SK-N-SH treated with all-trans-retinoic acid at 6 μM for 48 hours (cell line): ENCODE measurements around the gene TKTL1.

ENCODE experiments used
- ATAC-seq: fragments of 200-7000 bp; cut with Tn5 transposase; 3 replicates; pipeline ENCODE4 v1.9.1; 2020; ENCODE audit warnings: mild to moderate bottlenecking, moderate library complexity
- ARNTL ChIP-seq: fragments of 450-650 bp; formaldehyde crosslinking; IDR thresholded peaks from 2 replicates; pipeline ENCODE4 v1.5.0; 2020; ENCODE audit warnings: low read depth, mild to moderate bottlenecking, moderate library complexity, borderline replicate concordance
- BACH2 ChIP-seq: fragments of 250-450 bp; sonication (Bioruptor Pico); IDR thresholded peaks from 2 replicates; pipeline ENCODE4 v1.9.0; 2021; ENCODE audit warnings: mild to moderate bottlenecking, borderline replicate concordance
- CSDC2 ChIP-seq: fragments of 250-450 bp; sonication (Bioruptor Pico); IDR thresholded peaks from 2 replicates; pipeline ENCODE4 v1.5.0; 2020; ENCODE audit warnings: mild to moderate bottlenecking, moderate library complexity
- ESRRG ChIP-seq: fragments of 250-450 bp; sonication (Bioruptor Pico); IDR thresholded peaks from 2 replicates; pipeline ENCODE4 v1.6.1; 2021; ENCODE audit warnings: mild to moderate bottlenecking
- GLIS3 ChIP-seq: fragments of 250-450 bp; sonication (Bioruptor Pico); IDR thresholded peaks from 2 replicates; pipeline ENCODE4 v1.5.0; 2020; ENCODE audit warnings: mild to moderate bottlenecking, moderate library complexity
- ISL1 ChIP-seq: fragments of 250-450 bp; sonication (Bioruptor Pico); IDR thresholded peaks from 2 replicates; pipeline ENCODE4 v2.1.2; 2022; ENCODE audit warnings: mild to moderate bottlenecking, moderate library complexity
- OSR1 ChIP-seq: fragments of 250-450 bp; sonication (Bioruptor Pico); IDR thresholded peaks from 2 replicates; pipeline ENCODE4 v1.8.0; 2022; ENCODE audit warnings: moderate library complexity, mild to moderate bottlenecking, inconsistent platforms
- PPARA ChIP-seq: fragments of 250-450 bp; sonication (Bioruptor Pico); IDR thresholded peaks from 2 replicates; pipeline ENCODE4 v1.5.0; 2020; ENCODE audit warnings: mild to moderate bottlenecking, borderline replicate concordance
- RARB ChIP-seq: fragments of 250-450 bp; sonication (Bioruptor Pico); IDR thresholded peaks from 2 replicates; pipeline ENCODE4 v1.8.0; 2021; ENCODE audit warnings: mild to moderate bottlenecking, moderate library complexity
- SNAI2 ChIP-seq: fragments of 250-450 bp; sonication (Bioruptor Pico); IDR thresholded peaks from 2 replicates; pipeline ENCODE4 v1.5.0; 2020; ENCODE audit warnings: mild to moderate bottlenecking, moderate library complexity
- TCF4 ChIP-seq: fragments of 250-450 bp; sonication (Bioruptor Pico); IDR thresholded peaks from 2 replicates; pipeline ENCODE4 v1.8.0; 2021; ENCODE audit warnings: mild to moderate bottlenecking, moderate library complexity, borderline replicate concordance
- ZC3H10 ChIP-seq: fragments of 250-450 bp; sonication (Bioruptor Pico); IDR thresholded peaks from 2 replicates; pipeline ENCODE4 v1.5.1; 2021; ENCODE audit warnings: mild to moderate bottlenecking, moderate library complexity
- ZFP3 ChIP-seq: fragments of 250-450 bp; sonication (Bioruptor Pico); IDR thresholded peaks from 2 replicates; pipeline ENCODE4 v1.5.0; 2020; ENCODE audit warnings: mild to moderate bottlenecking, moderate library complexity
- ZFP30 ChIP-seq: fragments of 450-650 bp; formaldehyde crosslinking; IDR thresholded peaks from 2 replicates; pipeline ENCODE4 v1.5.0; 2022; ENCODE audit warnings: mild to moderate bottlenecking, moderate library complexity
- ZNF565 ChIP-seq: fragments of 450-650 bp; formaldehyde crosslinking; conservative IDR thresholded peaks from 2 replicates; pipeline ENCODE4 v1.5.0; 2020; ENCODE audit warnings: low read depth, mild to moderate bottlenecking, moderate library complexity
- ZNF70 ChIP-seq: fragments of 450-650 bp; formaldehyde crosslinking; IDR thresholded peaks from 2 replicates; pipeline ENCODE4 v1.5.0; 2020; ENCODE audit warnings: mild to moderate bottlenecking, moderate library complexity
- ZNF8 ChIP-seq: fragments of 450-650 bp; formaldehyde crosslinking; IDR thresholded peaks from 2 replicates; pipeline ENCODE4 v1.5.0; 2020; ENCODE audit warnings: mild to moderate bottlenecking, moderate library complexity
- TF ChIP-seq, protein P1 (sequence below): fragments of 250-450 bp; sonication (Bioruptor Pico); IDR thresholded peaks from 2 replicates; pipeline ENCODE4 v1.5.1; 2021; ENCODE audit warnings: mild to moderate bottlenecking, moderate library complexity
- TF ChIP-seq, protein P2 (sequence below): fragments of 250-450 bp; sonication (Bioruptor Pico); IDR thresholded peaks from 2 replicates; pipeline ENCODE4 v1.8.0; 2020; ENCODE audit warnings: mild to moderate bottlenecking, moderate library complexity, borderline replicate concordance
- TF ChIP-seq, protein P3 (sequence below): fragments of 250-450 bp; sonication (Bioruptor Pico); IDR thresholded peaks from 2 replicates; pipeline ENCODE4 v1.5.0; 2020; ENCODE audit warnings: mild to moderate bottlenecking, moderate library complexity

Gene TKTL1

DNA sequence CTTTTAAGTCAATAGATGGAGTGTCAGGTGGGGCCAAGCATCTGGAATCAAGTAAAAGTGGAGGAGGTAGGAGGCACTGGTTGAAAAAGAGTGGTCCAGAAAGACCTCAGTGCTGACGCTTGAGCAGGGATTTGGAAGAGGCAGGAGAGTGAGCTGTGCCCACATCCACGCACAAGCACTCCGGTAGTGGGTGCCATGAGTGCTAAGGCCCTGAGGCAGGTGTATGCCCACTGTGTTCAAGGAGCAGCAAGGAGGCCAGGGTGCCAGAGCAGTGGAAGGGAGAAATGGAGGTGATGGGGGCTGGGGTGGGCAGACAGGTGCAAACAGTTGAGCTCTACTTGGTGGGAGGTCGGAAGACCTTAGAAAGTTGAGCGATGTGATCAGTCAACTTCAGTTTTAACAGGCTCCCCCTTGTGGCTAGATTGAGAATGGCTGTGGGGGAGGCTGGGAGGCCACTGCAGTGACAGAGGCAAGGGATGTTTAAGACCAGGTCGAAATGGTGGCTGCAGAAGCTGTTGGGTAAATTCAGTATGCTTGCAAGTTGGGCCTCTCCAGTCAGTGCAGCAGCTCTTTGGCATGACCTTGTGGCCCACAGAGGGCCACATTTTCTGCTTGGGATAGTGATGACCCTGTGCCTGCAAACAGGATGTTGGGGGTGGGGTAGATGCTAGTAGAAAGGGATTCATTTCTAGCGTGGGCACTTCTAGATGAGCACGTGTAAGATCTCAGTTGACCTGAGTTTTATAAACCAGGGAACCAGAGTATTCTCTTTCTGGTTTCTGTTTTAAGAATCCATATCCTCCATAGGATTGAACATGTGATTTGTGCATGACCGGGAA, 12.7 kb downstream of the TKTL1 start:
- ATAC-seq = peak; percentile 85
- TF ChIP-seq, protein P1, sequence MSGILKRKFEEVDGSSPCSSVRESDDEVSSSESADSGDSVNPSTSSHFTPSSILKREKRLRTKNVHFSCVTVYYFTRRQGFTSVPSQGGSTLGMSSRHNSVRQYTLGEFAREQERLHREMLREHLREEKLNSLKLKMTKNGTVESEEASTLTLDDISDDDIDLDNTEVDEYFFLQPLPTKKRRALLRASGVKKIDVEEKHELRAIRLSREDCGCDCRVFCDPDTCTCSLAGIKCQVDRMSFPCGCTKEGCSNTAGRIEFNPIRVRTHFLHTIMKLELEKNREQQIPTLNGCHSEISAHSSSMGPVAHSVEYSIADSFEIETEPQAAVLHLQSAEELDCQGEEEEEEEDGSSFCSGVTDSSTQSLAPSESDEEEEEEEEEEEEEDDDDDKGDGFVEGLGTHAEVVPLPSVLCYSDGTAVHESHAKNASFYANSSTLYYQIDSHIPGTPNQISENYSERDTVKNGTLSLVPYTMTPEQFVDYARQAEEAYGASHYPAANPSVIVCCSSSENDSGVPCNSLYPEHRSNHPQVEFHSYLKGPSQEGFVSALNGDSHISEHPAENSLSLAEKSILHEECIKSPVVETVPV (CRISPR knock-in tag) = no peak
- TF ChIP-seq OSR1 (CRISPR knock-in tag) = no peak
- no peak for TF ChIP-seq ARNTL (CRISPR knock-in tag)
- TF ChIP-seq SNAI2 = no peak
- TF ChIP-seq ESRRG (CRISPR knock-in tag) = no peak
- TF ChIP-seq ZNF70 (CRISPR knock-in tag) = no peak
- no peak for TF ChIP-seq ZNF8 (CRISPR knock-in tag)
- TF ChIP-seq, protein P2, sequence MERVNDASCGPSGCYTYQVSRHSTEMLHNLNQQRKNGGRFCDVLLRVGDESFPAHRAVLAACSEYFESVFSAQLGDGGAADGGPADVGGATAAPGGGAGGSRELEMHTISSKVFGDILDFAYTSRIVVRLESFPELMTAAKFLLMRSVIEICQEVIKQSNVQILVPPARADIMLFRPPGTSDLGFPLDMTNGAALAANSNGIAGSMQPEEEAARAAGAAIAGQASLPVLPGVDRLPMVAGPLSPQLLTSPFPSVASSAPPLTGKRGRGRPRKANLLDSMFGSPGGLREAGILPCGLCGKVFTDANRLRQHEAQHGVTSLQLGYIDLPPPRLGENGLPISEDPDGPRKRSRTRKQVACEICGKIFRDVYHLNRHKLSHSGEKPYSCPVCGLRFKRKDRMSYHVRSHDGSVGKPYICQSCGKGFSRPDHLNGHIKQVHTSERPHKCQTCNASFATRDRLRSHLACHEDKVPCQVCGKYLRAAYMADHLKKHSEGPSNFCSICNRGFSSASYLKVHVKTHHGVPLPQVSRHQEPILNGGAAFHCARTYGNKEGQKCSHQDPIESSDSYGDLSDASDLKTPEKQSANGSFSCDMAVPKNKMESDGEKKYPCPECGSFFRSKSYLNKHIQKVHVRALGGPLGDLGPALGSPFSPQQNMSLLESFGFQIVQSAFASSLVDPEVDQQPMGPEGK (CRISPR knock-in tag) = no peak
- TF ChIP-seq GLIS3 (CRISPR knock-in tag) = no peak
- TF ChIP-seq ISL1 (CRISPR knock-in tag) = no peak
- TF ChIP-seq, protein P3, sequence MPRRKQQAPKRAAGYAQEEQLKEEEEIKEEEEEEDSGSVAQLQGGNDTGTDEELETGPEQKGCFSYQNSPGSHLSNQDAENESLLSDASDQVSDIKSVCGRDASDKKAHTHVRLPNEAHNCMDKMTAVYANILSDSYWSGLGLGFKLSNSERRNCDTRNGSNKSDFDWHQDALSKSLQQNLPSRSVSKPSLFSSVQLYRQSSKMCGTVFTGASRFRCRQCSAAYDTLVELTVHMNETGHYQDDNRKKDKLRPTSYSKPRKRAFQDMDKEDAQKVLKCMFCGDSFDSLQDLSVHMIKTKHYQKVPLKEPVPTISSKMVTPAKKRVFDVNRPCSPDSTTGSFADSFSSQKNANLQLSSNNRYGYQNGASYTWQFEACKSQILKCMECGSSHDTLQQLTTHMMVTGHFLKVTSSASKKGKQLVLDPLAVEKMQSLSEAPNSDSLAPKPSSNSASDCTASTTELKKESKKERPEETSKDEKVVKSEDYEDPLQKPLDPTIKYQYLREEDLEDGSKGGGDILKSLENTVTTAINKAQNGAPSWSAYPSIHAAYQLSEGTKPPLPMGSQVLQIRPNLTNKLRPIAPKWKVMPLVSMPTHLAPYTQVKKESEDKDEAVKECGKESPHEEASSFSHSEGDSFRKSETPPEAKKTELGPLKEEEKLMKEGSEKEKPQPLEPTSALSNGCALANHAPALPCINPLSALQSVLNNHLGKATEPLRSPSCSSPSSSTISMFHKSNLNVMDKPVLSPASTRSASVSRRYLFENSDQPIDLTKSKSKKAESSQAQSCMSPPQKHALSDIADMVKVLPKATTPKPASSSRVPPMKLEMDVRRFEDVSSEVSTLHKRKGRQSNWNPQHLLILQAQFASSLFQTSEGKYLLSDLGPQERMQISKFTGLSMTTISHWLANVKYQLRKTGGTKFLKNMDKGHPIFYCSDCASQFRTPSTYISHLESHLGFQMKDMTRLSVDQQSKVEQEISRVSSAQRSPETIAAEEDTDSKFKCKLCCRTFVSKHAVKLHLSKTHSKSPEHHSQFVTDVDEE (CRISPR knock-in tag) = no peak
- no peak for TF ChIP-seq RARB (CRISPR knock-in tag)
- no peak for TF ChIP-seq CSDC2

DNA sequence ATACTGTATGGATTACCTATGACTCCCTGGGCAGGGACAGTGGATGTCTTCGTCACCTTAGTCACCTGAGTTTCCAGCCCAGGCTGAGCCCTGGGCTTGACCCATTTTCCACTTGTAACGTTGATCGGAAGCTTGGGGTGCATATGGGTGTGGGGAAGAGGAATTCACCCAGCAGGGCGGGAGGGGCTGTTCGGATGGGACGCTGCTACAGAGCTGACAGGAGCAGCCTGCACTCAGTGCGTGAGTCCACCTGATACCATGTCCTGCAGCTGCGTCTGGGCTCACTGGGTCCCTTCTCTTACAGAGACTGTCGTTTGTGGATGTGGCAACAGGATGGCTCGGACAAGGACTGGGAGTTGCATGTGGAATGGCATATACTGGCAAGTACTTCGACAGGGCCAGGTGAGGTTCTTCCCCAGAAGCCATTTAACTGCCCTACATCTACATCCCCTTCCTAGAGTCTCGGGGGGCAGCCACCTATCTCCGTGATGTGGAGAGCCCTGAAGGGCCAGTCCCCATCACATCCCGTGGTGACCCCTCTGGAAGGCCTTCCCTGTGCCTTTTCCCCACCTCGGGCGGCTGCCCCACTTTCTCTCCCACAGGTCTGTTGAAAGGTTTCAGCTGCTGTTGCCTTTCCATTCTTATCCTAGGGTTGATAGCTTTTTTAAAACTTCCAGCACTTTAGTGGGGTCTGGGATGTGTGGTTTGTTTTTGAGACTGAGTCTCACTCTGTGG, 13.6 kb downstream of the TKTL1 start:
- no peak for ATAC-seq

DNA sequence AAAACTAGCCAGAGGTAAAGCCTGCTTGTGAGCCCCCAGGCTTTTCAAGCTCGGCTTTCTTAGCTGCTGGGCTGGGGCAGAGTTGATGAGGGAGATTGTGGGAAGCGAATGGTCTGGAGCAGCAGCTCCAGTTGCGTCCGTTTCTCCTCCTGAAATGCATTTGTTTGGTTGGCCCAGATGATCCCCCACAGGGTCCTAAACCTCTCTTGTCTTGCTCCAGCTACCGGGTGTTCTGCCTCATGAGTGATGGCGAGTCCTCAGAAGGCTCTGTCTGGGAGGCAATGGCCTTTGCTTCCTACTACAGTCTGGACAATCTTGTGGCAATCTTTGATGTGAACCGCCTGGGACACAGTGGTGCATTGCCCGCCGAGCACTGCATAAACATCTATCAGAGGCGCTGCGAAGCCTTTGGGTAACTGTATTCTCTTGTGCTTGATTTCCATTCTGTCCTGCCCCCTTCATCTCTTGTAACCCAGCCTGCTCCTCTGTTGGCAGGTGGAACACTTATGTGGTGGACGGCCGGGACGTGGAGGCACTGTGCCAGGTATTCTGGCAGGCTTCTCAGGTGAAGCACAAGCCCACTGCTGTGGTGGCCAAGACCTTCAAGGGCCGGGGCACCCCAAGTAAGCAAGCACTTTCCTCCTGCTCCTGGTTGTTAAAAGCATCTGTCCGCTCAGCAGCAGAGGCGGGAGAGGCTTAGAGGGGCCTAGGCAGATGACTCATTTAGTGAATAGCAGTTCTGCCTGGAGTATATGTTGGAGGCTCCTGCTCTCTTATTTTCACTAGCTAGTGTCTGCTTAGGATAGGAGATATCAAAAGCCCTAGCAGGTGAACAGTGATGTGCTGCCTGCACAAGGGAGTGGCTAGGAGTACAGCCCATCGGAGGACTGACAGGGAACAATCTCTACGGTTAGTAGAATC, 15.3 kb downstream of the TKTL1 start:
- peak; percentile 15; the same call in 1 of the 3 replicates for ATAC-seq
- TF ChIP-seq, protein P2 (CRISPR knock-in tag) = no peak
- no peak for TF ChIP-seq ZC3H10 (CRISPR knock-in tag)
- TF ChIP-seq BACH2 (CRISPR knock-in tag) = no peak
- no peak for TF ChIP-seq SNAI2
- no peak for TF ChIP-seq ZFP30
- no peak for TF ChIP-seq ZNF565
- no peak for TF ChIP-seq TCF4
- no peak for TF ChIP-seq ZNF8 (CRISPR knock-in tag)
- no peak for TF ChIP-seq ZFP3
- TF ChIP-seq RARB (CRISPR knock-in tag) = no peak

More for the DNA sequence above, 13.6 kb downstream of the TKTL1 start:
- no peak for TF ChIP-seq PPARA (CRISPR knock-in tag)
- no peak for TF ChIP-seq TCF4
- TF ChIP-seq ZNF565 = no peak
- TF ChIP-seq, all 23 proteins: peak for 0
